Loucy (cell line): ENCODE results near the gene SPEF2.

ENCODE experiments used
- H2AFZ ChIP-seq: fragments of 200-600 bp; sonication (generic); 2 replicates; pipeline ENCODE4 v1.6.0; 2016; ENCODE audit warnings: antibody characterized with exemption, mild to moderate bottlenecking, low read length, moderate library complexity
- H3F3A ChIP-seq: fragments of 200-600 bp; 2 replicates; pipeline ENCODE4 v1.6.0; 2016; ENCODE audit warnings: antibody characterized with exemption, low read depth, mild to moderate bottlenecking
- H3K27me3 ChIP-seq: fragments of 200-600 bp; sonication (generic); 2 replicates; pipeline ENCODE4 v1.6.1; 2014; ENCODE audit warnings: low read length, mild to moderate bottlenecking; ENCODE audit not compliant: insufficient read depth, poor library complexity, severe bottlenecking
- H3K36me3 ChIP-seq: fragments of 200-600 bp; sonication (generic); 2 replicates; pipeline ENCODE4 v1.6.1; 2016; ENCODE audit warnings: low read length; ENCODE audit not compliant: insufficient read depth
- H3K4me1 ChIP-seq: fragments of 200-600 bp; sonication (generic); 2 replicates; pipeline ENCODE4 v1.5.1; 2014; ENCODE audit warnings: low read length, mild to moderate bottlenecking; ENCODE audit not compliant: insufficient read depth, poor library complexity, severe bottlenecking
- H3K4me2 ChIP-seq: fragments of 200-600 bp; sonication (generic); 2 replicates; pipeline ENCODE4 v1.6.0; 2014; ENCODE audit warnings: antibody characterized with exemption, low read length, low read depth, mild to moderate bottlenecking; ENCODE audit not compliant: poor library complexity, severe bottlenecking
- H3K4me3 ChIP-seq: fragments of 200-600 bp; sonication (generic); 2 replicates; pipeline ENCODE4 v1.5.1; 2014; ENCODE audit warnings: low read length, mild to moderate bottlenecking, mixed read lengths; ENCODE audit not compliant: poor library complexity, severe bottlenecking
- H3K79me2 ChIP-seq: fragments of 200-600 bp; sonication (generic); 2 replicates; pipeline ENCODE4 v1.6.1; 2014; ENCODE audit warnings: low read length; ENCODE audit not compliant: insufficient read depth
- H3K9ac ChIP-seq: fragments of 200-600 bp; sonication (generic); 2 replicates; pipeline ENCODE4 v1.6.0; 2014; ENCODE audit warnings: mild to moderate bottlenecking, low read depth, low read length, moderate library complexity; ENCODE audit not compliant: poor library complexity, severe bottlenecking
- H3K9me2 ChIP-seq: fragments of 200-600 bp; sonication (generic); replicated peaks from 2 replicates; pipeline ENCODE4 v1.6.1; 2016; ENCODE audit warnings: low read depth, low read length, mixed read lengths
- H3K9me3 ChIP-seq: fragments of 200-600 bp; sonication (generic); 2 replicates; pipeline ENCODE4 v1.6.1; 2014; ENCODE audit warnings: mild to moderate bottlenecking, antibody characterized with exemption, low read length, low read depth; ENCODE audit not compliant: insufficient read depth
- H4K20me1 ChIP-seq: fragments of 200-600 bp; sonication (generic); 2 replicates; pipeline ENCODE4 v1.6.0; 2014; ENCODE audit warnings: antibody characterized with exemption, low read length, mild to moderate bottlenecking; ENCODE audit not compliant: insufficient read depth, poor library complexity, severe bottlenecking
- CTCF ChIP-seq: fragments of 200-600 bp; sonication (generic); conservative IDR thresholded peaks from 2 replicates; pipeline ENCODE4 v1.5.1; 2014; ENCODE audit warnings: mild to moderate bottlenecking, antibody characterized with exemption, low read length
- EZH2phosphoT487 ChIP-seq: fragments of 200-600 bp; IDR thresholded peaks from 2 replicates; pipeline ENCODE4 v1.6.1; 2018; ENCODE audit warnings: antibody characterized with exemption, mild to moderate bottlenecking, moderate library complexity, borderline replicate concordance

The SPEF2 gene

GRCh38 chr5:35593338-35593737, 24.3 kb upstream of the SPEF2 start:
- no peak overlapping the region for H3K4me2 ChIP-seq
- no peak overlapping the region for H3K4me3 ChIP-seq
- no peaks in the 10 kb centered on the region for H3F3A ChIP-seq
- H3K4me1 ChIP-seq, result no peaks in the 10 kb centered on the region
- H3K36me3 ChIP-seq, result no peaks in the 10 kb centered on the region
- no peak overlapping the region for H3K9ac ChIP-seq
- no peaks in the 10 kb centered on the region for H3K9me2 ChIP-seq
- no peaks in the 10 kb centered on the region for H3K79me2 ChIP-seq
- no peaks in the 10 kb centered on the region for H3K9me3 ChIP-seq
- TF ChIP-seq CTCF, result no peak
- no peak for TF ChIP-seq EZH2phosphoT487
- H3K27me3 ChIP-seq, result no peaks in the 10 kb centered on the region
- no peak overlapping the region for H2AFZ ChIP-seq
- H4K20me1 ChIP-seq, result no peaks in the 10 kb centered on the region

- Histone ChIP-seq H3K9me3 (no peaks in the 10 kb centered on the region), H2AFZ (no peak overlapping the region), H3K36me3 (no peaks in the 10 kb centered on the region), H3K4me1 (no peaks in the 10 kb centered on the region), H3K9me2 (no peaks in the 10 kb centered on the region), H3K4me3 (no peak overlapping the region), H3K9ac (no peak overlapping the region), H3K4me2 (no peak overlapping the region), H3F3A (no peaks in the 10 kb centered on the region), H4K20me1 (no peaks in the 10 kb centered on the region), H3K79me2 (no peaks in the 10 kb centered on the region), H3K27me3 (no peaks in the 10 kb centered on the region)
- no peak for TF ChIP-seq EZH2phosphoT487
- TF ChIP-seq CTCF, result peak; percentile 58
Measured at GRCh38 chr5:35598707-35599370, 18.8 kb upstream of the SPEF2 start.

- Histone ChIP-seq H4K20me1 (no peaks in the 10 kb centered on the region), H3K9ac (no peak overlapping the region), H3K4me3 (no peak overlapping the region), H3K4me2 (no peak overlapping the region), H3K27me3 (no peaks in the 10 kb centered on the region), H3K36me3 (no peaks in the 10 kb centered on the region), H3K9me3 (no peaks in the 10 kb centered on the region), H3K79me2 (no peaks in the 10 kb centered on the region), H3K9me2 (no peaks in the 10 kb centered on the region), H3K4me1 (no peaks in the 10 kb centered on the region), H2AFZ (no peak overlapping the region), H3F3A (no peaks in the 10 kb centered on the region)
- no peak for TF ChIP-seq EZH2phosphoT487
Measured at GRCh38 chr5:35600591-35600990, 17.1 kb upstream of the SPEF2 start.
